ENCODE data around the gene BARX2. TPM values are rescaled to one million over a fixed set of nuclear protein-coding genes. Genes with fewer than 3 reads are reported as not detected.

BARX2 gene
- total RNA-seq, 1 experiment from 2014 or later = 0.12 TPM

DNA sequence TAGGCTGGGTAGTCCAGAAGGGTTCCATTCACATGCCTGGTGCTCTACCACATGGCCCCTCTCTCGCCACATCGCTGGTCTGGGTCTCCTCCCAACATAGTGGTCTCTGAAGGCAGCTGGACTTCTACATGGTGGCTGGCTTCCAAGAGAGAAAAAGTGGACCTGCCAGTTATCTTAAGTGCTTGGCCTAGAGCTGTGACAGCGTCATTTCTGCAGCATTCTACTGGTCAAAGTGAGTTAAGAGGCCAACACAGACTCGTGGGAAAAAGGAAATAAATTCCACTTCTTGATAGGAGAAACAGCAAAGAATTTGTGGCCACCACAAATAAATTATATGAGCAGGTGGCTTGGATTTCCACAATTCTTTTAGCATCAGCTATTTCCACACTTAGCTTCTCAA is 21.0 kb upstream of the BARX2 start:
- intact Hi-C loops (cut with micrococcal nuclease) = no loop called here

DNA sequence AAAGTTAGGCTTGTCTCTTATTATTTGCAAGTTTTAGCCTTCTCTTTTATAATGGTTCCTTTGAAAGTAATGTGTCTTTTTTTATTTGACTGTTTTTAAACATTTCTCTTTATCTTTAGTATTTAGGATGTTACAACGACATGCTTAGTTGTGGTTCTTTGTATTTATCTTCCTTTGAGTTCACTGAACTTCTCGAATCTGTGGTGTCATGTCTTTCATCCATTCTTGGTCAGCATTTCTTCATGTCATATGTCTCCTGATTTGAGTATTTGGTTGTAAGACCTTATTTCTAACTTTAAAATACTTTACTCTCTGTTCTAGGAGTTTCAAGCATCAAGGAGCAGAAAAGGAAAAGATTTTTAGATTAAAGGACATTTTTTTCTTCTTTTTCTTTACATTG is 15.9 kb upstream of the BARX2 start:
- peaks cover 0 to 11% of the 10 kb centered on the region in 2 experiments; a peak in 2 of 4 replicates for H3K4me1 ChIP-seq (ENCODE audit: control insufficient read depth in 1 of 2, insufficient read depth in 2 of 2, low read length in 2 of 2)
- H3K4me3 ChIP-seq (replicated peaks in 1 of 2; ENCODE audit: low read depth in 1 of 2, low read length in 2 of 2) = no peak overlapping the region
- no peaks in the 10 kb centered on the region for H4K20me1 ChIP-seq (ENCODE audit: insufficient read depth)
- no peaks in the 10 kb centered on the region for H3K27me3 ChIP-seq (ENCODE audit: insufficient read depth, low read length)
- H3K9me2 ChIP-seq (ENCODE audit: insufficient read depth) = no peaks in the 10 kb centered on the region
- no peak overlapping the region for H3K27ac ChIP-seq (ENCODE audit: low read depth, low read length)
- no peak overlapping the region for H3K4me2 ChIP-seq (ENCODE audit: low read length)
- ChIA-PET RAD21 (ENCODE audit: low non-redundant PET in 1 of 2, low total read pairs in 2 of 2, uncharacterized antibody in 2 of 2, unreplicated experiment in 2 of 2) (no interaction called here), CTCF (no interaction called here), POLR2A (no interaction called here)
- TF ChIP-seq EZH2 (IDR thresholded peaks at IDR 0.05) (no peak), FOSL1 (IDR thresholded peaks at IDR 0.05; ENCODE audit: low read depth) (no peak), TCF7L2 (IDR thresholded peaks at IDR 0.05; ENCODE audit: borderline replicate concordance, extremely low read depth, insufficient read depth, insufficient read length) (no peak), CEBPB (IDR thresholded peaks at IDR 0.05; ENCODE audit: low read depth) (no peak), CBX3 (IDR thresholded peaks at IDR 0.05; ENCODE audit: low read depth) (no peak), SP1 (IDR thresholded peaks at IDR 0.05; ENCODE audit: low read depth) (no peak), ZFX (IDR thresholded peaks at IDR 0.05) (no peak), ELF1 (IDR thresholded peaks at IDR 0.05; ENCODE audit: borderline replicate concordance, low read depth) (no peak), YY1 (IDR thresholded peaks at IDR 0.05; ENCODE audit: extremely low read depth, insufficient replicate concordance, low read depth, low read length) (no peak)
- TF ChIP-seq, protein P1, sequence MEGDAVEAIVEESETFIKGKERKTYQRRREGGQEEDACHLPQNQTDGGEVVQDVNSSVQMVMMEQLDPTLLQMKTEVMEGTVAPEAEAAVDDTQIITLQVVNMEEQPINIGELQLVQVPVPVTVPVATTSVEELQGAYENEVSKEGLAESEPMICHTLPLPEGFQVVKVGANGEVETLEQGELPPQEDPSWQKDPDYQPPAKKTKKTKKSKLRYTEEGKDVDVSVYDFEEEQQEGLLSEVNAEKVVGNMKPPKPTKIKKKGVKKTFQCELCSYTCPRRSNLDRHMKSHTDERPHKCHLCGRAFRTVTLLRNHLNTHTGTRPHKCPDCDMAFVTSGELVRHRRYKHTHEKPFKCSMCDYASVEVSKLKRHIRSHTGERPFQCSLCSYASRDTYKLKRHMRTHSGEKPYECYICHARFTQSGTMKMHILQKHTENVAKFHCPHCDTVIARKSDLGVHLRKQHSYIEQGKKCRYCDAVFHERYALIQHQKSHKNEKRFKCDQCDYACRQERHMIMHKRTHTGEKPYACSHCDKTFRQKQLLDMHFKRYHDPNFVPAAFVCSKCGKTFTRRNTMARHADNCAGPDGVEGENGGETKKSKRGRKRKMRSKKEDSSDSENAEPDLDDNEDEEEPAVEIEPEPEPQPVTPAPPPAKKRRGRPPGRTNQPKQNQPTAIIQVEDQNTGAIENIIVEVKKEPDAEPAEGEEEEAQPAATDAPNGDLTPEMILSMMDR (IDR thresholded peaks at IDR 0.05 in 2 of 3, conservative IDR thresholded peaks at IDR 0.05 in 1 of 3; ENCODE audit: borderline replicate concordance in 1 of 3, insufficient read depth in 1 of 3, low read depth in 2 of 3, low read length in 2 of 3) = no peak
- TF ChIP-seq, protein P2, sequence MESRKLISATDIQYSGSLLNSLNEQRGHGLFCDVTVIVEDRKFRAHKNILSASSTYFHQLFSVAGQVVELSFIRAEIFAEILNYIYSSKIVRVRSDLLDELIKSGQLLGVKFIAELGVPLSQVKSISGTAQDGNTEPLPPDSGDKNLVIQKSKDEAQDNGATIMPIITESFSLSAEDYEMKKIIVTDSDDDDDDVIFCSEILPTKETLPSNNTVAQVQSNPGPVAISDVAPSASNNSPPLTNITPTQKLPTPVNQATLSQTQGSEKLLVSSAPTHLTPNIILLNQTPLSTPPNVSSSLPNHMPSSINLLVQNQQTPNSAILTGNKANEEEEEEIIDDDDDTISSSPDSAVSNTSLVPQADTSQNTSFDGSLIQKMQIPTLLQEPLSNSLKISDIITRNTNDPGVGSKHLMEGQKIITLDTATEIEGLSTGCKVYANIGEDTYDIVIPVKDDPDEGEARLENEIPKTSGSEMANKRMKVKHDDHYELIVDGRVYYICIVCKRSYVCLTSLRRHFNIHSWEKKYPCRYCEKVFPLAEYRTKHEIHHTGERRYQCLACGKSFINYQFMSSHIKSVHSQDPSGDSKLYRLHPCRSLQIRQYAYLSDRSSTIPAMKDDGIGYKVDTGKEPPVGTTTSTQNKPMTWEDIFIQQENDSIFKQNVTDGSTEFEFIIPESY (IDR thresholded peaks at IDR 0.05; ENCODE audit: extremely low read depth, insufficient replicate concordance, low read length) = no peak
- TF ChIP-seq, protein P3, sequence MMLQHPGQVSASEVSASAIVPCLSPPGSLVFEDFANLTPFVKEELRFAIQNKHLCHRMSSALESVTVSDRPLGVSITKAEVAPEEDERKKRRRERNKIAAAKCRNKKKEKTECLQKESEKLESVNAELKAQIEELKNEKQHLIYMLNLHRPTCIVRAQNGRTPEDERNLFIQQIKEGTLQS (IDR thresholded peaks at IDR 0.05) = no peak
- no peak for DNase-seq (ENCODE audit: low read depth, low spot score)
- H2AFZ ChIP-seq (ENCODE audit: low read depth, low read length, poor library complexity, severe bottlenecking) = no peak overlapping the region
- no peak overlapping the region for H3K9ac ChIP-seq (ENCODE audit: low read length)
- no peaks in the 10 kb centered on the region for H3K36me3 ChIP-seq (ENCODE audit: control insufficient read depth in 1 of 2, insufficient read depth in 2 of 2, low read length in 2 of 2)
- no TSS peak for BruUV-seq (replicated peaks)
- no peaks in the 10 kb centered on the region for H3K79me2 ChIP-seq (ENCODE audit: insufficient read depth, low read length)
- H3K9me3 ChIP-seq (ENCODE audit: control insufficient read depth in 1 of 2, insufficient read depth in 1 of 2, low read depth in 1 of 2, low read length in 2 of 2) = 0 out of 4 replicates have a peak, but pooled peaks cover 0 to 6% of the 10 kb centered on the region in 2 experiments
- intact Hi-C loops (cut with micrococcal nuclease) = loop anchor here (5.0 kb wide), 1 partner anchor 338 kb away; no protein-coding TSS in a partner anchor
- no peak for ATAC-seq

More for the DNA sequence above, 21.0 kb upstream of the BARX2 start:
- Histone ChIP-seq H3K9ac (ENCODE audit: low read length) (no peak overlapping the region), H3K9me2 (ENCODE audit: insufficient read depth) (no peaks in the 10 kb centered on the region), H2AFZ (ENCODE audit: low read depth, low read length, poor library complexity, severe bottlenecking) (no peak overlapping the region), H4K20me1 (ENCODE audit: insufficient read depth) (no peaks in the 10 kb centered on the region), H3K27ac (ENCODE audit: low read depth, low read length) (no peak overlapping the region), H3K4me1 (ENCODE audit: control insufficient read depth in 1 of 2, insufficient read depth in 2 of 2, low read length in 2 of 2) (no peaks in the 10 kb centered on the region), H3K9me3 (ENCODE audit: control insufficient read depth in 1 of 2, insufficient read depth in 1 of 2, low read depth in 1 of 2, low read length in 2 of 2) (0 out of 4 replicates have a peak, but pooled peaks cover 0 to under 1% of the 10 kb centered on the region in 2 experiments), H3K4me3 (replicated peaks in 1 of 2; ENCODE audit: low read depth in 1 of 2, low read length in 2 of 2) (no peak overlapping the region), H3K79me2 (ENCODE audit: insufficient read depth, low read length) (no peaks in the 10 kb centered on the region), H3K36me3 (ENCODE audit: control insufficient read depth in 1 of 2, insufficient read depth in 2 of 2, low read length in 2 of 2) (no peaks in the 10 kb centered on the region), H3K27me3 (ENCODE audit: insufficient read depth, low read length) (no peaks in the 10 kb centered on the region; the same call in 1 of the 2 replicates), H3K4me2 (ENCODE audit: low read length) (no peak overlapping the region)
- ChIA-PET CTCF (no interaction called here), POLR2A (no interaction called here), RAD21 (ENCODE audit: low non-redundant PET in 1 of 2, low total read pairs in 2 of 2, uncharacterized antibody in 2 of 2, unreplicated experiment in 2 of 2) (no interaction called here)
- ATAC-seq (no peak), DNase-seq (ENCODE audit: low read depth, low spot score) (no peak)
- BruUV-seq (replicated peaks) = no TSS peak
- TF ChIP-seq YY1 (IDR thresholded peaks at IDR 0.05; ENCODE audit: extremely low read depth, insufficient replicate concordance, low read depth, low read length) (no peak), RAD21 (IDR thresholded peaks at IDR 0.05; ENCODE audit: low read depth) (no peak), FOSL1 (IDR thresholded peaks at IDR 0.05; ENCODE audit: low read depth) (no peak), ELF1 (IDR thresholded peaks at IDR 0.05; ENCODE audit: borderline replicate concordance, low read depth) (no peak), TCF7L2 (IDR thresholded peaks at IDR 0.05; ENCODE audit: borderline replicate concordance, extremely low read depth, insufficient read depth, insufficient read length) (no peak), EZH2phosphoT487 (IDR thresholded peaks at IDR 0.05; ENCODE audit: borderline replicate concordance) (no peak), EGR1 (IDR thresholded peaks at IDR 0.05; ENCODE audit: low read depth) (no peak), EZH2 (IDR thresholded peaks at IDR 0.05) (no peak), POLR2A (IDR thresholded peaks at IDR 0.05; ENCODE audit: borderline replicate concordance, extremely low read depth, insufficient read depth, insufficient read length) (no peak)
